GM23248 (cell line): ENCODE data around the gene STX4.

ENCODE experiments used
- EZH2 ChIP-seq: fragments of 200-600 bp; sonication (generic); IDR thresholded peaks from 2 replicates; pipeline ENCODE4 v1.6.1; 2018; ENCODE audit warnings: antibody characterized with exemption, mild to moderate bottlenecking; ENCODE audit not compliant: insufficient read depth, poor library complexity, severe bottlenecking
- EZH2phosphoT487 ChIP-seq: fragments of 200-600 bp; sonication (generic); IDR thresholded peaks from 2 replicates; pipeline ENCODE4 v1.6.1; 2018; ENCODE audit warnings: antibody characterized with exemption, moderate library complexity, mild to moderate bottlenecking, low read depth; ENCODE audit not compliant: insufficient read depth

- TF ChIP-seq EZH2 (no peak), EZH2phosphoT487 (no peak)
Observed at GRCh38 chr16:30997725-30998711, 35.3 kb upstream of the STX4 start.
